HG02588 (cell line): ENCODE data around the gene PLS1.

Experiments
- ATAC-seq: cut with Tn5 transposase; IDR thresholded peaks from one replicate; pipeline ENCODE4 v1.9.1; 2021; ENCODE audit warnings: mild to moderate bottlenecking, moderate library complexity; ENCODE audit not compliant: unreplicated experiment

Gene PLS1

GRCh38 chr3:142636050-142636449, 39.9 kb downstream of the PLS1 start:
- ATAC-seq: no peak

GRCh38 chr3:142636664-142637063, 40.5 kb downstream of the PLS1 start:
- ATAC-seq: no peak

GRCh38 chr3:142638291-142638690, 42.1 kb downstream of the PLS1 start:
- ATAC-seq: no peak

- no peak for ATAC-seq
Observed at GRCh38 chr3:142641504-142641903, 45.3 kb downstream of the PLS1 start.

GRCh38 chr3:142642956-142643355, 46.8 kb downstream of the PLS1 start:
- ATAC-seq: no peak

- ATAC-seq: no peak
Observed at GRCh38 chr3:142644502-142644901, 48.3 kb downstream of the PLS1 start.

- no peak for ATAC-seq
Observed at GRCh38 chr3:142645236-142645793, 49.1 kb downstream of the PLS1 start.

GRCh38 chr3:142646020-142646785, 50.0 kb downstream of the PLS1 start:
- ATAC-seq: no peak

GRCh38 chr3:142647856-142648255, 51.7 kb downstream of the PLS1 start:
- no peak for ATAC-seq

- ATAC-seq: no peak
Observed at GRCh38 chr3:142648950-142649349, 52.8 kb downstream of the PLS1 start.

GRCh38 chr3:142650001-142650693, 54.0 kb downstream of the PLS1 start:
- ATAC-seq: no peak

GRCh38 chr3:142651711-142652110, 55.5 kb downstream of the PLS1 start:
- no peak for ATAC-seq

GRCh38 chr3:142652826-142653292, 56.7 kb downstream of the PLS1 start:
- ATAC-seq: no peak

GRCh38 chr3:142656575-142656974, 60.4 kb downstream of the PLS1 start:
- ATAC-seq: no peak

- no peak for ATAC-seq
Observed at GRCh38 chr3:142657033-142657432, 60.8 kb downstream of the PLS1 start.

- ATAC-seq: no peak
Observed at GRCh38 chr3:142660383-142660782, 64.2 kb downstream of the PLS1 start.

- ATAC-seq: no peak
Observed at GRCh38 chr3:142660893-142661292, 64.7 kb downstream of the PLS1 start.

GRCh38 chr3:142663865-142664264, 67.7 kb downstream of the PLS1 start:
- ATAC-seq: no peak

- ATAC-seq: no peak
Observed at GRCh38 chr3:142664311-142664710, 68.1 kb downstream of the PLS1 start.

- no peak for ATAC-seq
Observed at GRCh38 chr3:142664819-142665218, 68.6 kb downstream of the PLS1 start.

- ATAC-seq: no peak
Observed at GRCh38 chr3:142670120-142670519, 73.9 kb downstream of the PLS1 start.

- ATAC-seq: no peak
Observed at GRCh38 chr3:142676151-142676550, 80.0 kb downstream of the PLS1 start.
